CD8-positive, alpha-beta memory T cell (primary cell): Measurements from ENCODE around the gene VARS1. TPM values are rescaled to one million over a fixed set of nuclear protein-coding genes. Genes with fewer than 3 reads are reported as not detected.

ENCODE experiments used
- CTCF ChIA-PET: fragments of 350-600 bp; sonication (Branson Sonifier 250); formaldehyde crosslinking; loops from one replicate; lab custom pipeline; 2021; ENCODE audit warnings: antibody characterized with exemption; lab: Charles Lee
- POLR2A ChIA-PET: fragments of 350-600 bp; sonication (Branson Sonifier 250); formaldehyde crosslinking; loops from one replicate; lab custom pipeline; 2021; ENCODE audit warnings: antibody characterized with exemption; lab: Charles Lee
- DNase-seq, 5 donors: peaks; one replicate each; pipeline versions ENCODE4 v3.0.0 to v3.0.0-alpha.2; 2020 to 2022; ENCODE audit warnings: mixed read lengths in 1 of 5
- H3K27ac ChIP-seq: one replicate; pipeline ENCODE4 v1.7.0; 2013; ENCODE audit warnings: low read depth, mild to moderate bottlenecking, low read length, moderate library complexity
- H3K27me3 ChIP-seq: 2 replicates; pipeline ENCODE4 v1.7.0; 2013; ENCODE audit warnings: low read length, mild to moderate bottlenecking; ENCODE audit not compliant: insufficient read depth, poor library complexity, severe bottlenecking
- H3K36me3 ChIP-seq: 2 replicates; pipeline ENCODE4 v1.7.0; 2013; ENCODE audit warnings: mild to moderate bottlenecking, low read length, moderate library complexity; ENCODE audit not compliant: insufficient read depth
- H3K4me1 ChIP-seq: 2 replicates; pipeline ENCODE4 v1.7.0; 2013; ENCODE audit warnings: mild to moderate bottlenecking, low read length, moderate library complexity; ENCODE audit not compliant: insufficient read depth
- H3K4me3 ChIP-seq: 2 replicates; pipeline ENCODE4 v1.7.0; 2013; ENCODE audit warnings: mild to moderate bottlenecking, low read length
- H3K9me3 ChIP-seq: 2 replicates; pipeline ENCODE4 v1.7.0; 2013; ENCODE audit warnings: mild to moderate bottlenecking, low read length
- H3K27ac Mint-ChIP-seq, 8 donors: one replicate each; pipeline ENCODE4 v1.8.0; 2020 to 2021; ENCODE audit warnings: mixed read lengths in 8 of 8, mild to moderate bottlenecking in 6 of 8, inconsistent platforms in 3 of 8, moderate library complexity in 3 of 8
- H3K27me3 Mint-ChIP-seq, 2 donors: one replicate each; pipeline ENCODE4 v1.8.0; 2020 to 2021; ENCODE audit warnings: mixed read lengths in 2 of 2, mild to moderate bottlenecking in 1 of 2, moderate library complexity in 1 of 2
- H3K36me3 Mint-ChIP-seq, 3 donors: one replicate each; pipeline ENCODE4 v1.8.0; 2020 to 2021; ENCODE audit warnings: mixed read lengths in 3 of 3, inconsistent platforms in 1 of 3, mild to moderate bottlenecking in 1 of 3
- H3K4me1 Mint-ChIP-seq, 3 donors: one replicate each; pipeline ENCODE4 v1.8.0; 2020 to 2021; ENCODE audit warnings: mixed read lengths in 3 of 3, inconsistent platforms in 1 of 3, mild to moderate bottlenecking in 1 of 3
- H3K4me3 Mint-ChIP-seq, 7 donors: one replicate each; pipeline ENCODE4 v1.8.0; 2020 to 2021; ENCODE audit warnings: mixed read lengths in 7 of 7, mild to moderate bottlenecking in 6 of 7, moderate library complexity in 4 of 7, inconsistent platforms in 2 of 7
- H3K9me3 Mint-ChIP-seq, 5 donors: one replicate each; pipeline ENCODE4 v1.8.0; 2020 to 2022; ENCODE audit warnings: mixed read lengths in 5 of 5, mild to moderate bottlenecking in 3 of 5, moderate library complexity in 2 of 5, inconsistent platforms in 1 of 5
- polyA plus RNA-seq: library from polyadenylated mRNA; unstranded; fragments of 300-500 nt; fragmentation: Illumina TruSeq; gene quantifications from one replicate; pipeline ENCODE4 v1.2.3, GENCODE V29; 2021
- total RNA-seq, 2 experiments: library from RNA; stranded (reverse); gene quantifications; one replicate each; pipeline ENCODE4 v1.2.3, GENCODE V29; 2021

Gene VARS1
- total and polyA plus RNA-seq, 3 experiments from 2014 or later = 47.5 to 180 (median 179) TPM

DNA sequence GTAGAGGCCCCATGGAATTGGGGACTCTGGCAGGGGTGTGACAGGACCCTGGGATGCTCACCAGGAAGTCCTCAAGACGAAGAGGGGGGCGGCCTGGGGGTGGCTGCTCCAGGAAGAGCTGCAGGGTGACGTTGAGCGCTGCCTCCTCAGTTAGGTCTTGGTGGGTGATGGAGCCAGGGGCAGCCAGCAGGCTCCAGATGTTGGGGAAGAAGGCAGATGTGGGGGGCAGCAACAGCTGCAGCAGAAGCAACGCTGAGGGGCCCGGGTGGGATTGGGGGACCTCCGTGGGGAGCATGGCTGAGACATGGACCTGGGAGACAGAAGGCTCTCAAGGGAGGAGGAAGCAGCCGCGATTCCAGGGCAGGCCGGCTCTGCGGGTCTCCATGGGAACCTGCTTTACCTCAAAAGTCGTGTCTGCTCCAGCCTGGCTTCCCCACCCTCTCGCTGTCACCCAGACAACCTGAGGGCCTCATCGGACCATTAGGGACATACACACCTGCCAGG lies 19.0 kb downstream of the VARS1 start:
- CTCF ChIA-PET = no interaction called here
- H3K9me3 Mint-ChIP-seq = peaks cover 0 to 3% (median 0%) of the 10 kb centered on the region in 5 donors
- Histone ChIP-seq H3K27me3 (no peaks in the 10 kb centered on the region), H3K36me3 (peaks cover 5% of the 10 kb centered on the region), H3K4me1 (peaks cover 44% of the 10 kb centered on the region), H3K4me3 (peak overlapping the region; percentile 17), H3K27ac (peak overlapping the region; percentile 70), H3K9me3 (no peaks in the 10 kb centered on the region)
- peaks cover 30 to 40% (median 34%) of the 10 kb centered on the region in 3 donors for H3K4me1 Mint-ChIP-seq
- H3K27me3 Mint-ChIP-seq = peaks cover 0 to 2% of the 10 kb centered on the region in 2 donors
- DNase-seq = no peak
- H3K36me3 Mint-ChIP-seq = peaks cover 0 to 29% (median 1%) of the 10 kb centered on the region in 3 donors
- H3K4me3 Mint-ChIP-seq = peak overlapping the region in 6 of 7 donors; percentile 41 to 67 (median 54)
- H3K27ac Mint-ChIP-seq = peak overlapping the region; percentile 45 to 83 (median 66)
- POLR2A ChIA-PET = no interaction called here

DNA sequence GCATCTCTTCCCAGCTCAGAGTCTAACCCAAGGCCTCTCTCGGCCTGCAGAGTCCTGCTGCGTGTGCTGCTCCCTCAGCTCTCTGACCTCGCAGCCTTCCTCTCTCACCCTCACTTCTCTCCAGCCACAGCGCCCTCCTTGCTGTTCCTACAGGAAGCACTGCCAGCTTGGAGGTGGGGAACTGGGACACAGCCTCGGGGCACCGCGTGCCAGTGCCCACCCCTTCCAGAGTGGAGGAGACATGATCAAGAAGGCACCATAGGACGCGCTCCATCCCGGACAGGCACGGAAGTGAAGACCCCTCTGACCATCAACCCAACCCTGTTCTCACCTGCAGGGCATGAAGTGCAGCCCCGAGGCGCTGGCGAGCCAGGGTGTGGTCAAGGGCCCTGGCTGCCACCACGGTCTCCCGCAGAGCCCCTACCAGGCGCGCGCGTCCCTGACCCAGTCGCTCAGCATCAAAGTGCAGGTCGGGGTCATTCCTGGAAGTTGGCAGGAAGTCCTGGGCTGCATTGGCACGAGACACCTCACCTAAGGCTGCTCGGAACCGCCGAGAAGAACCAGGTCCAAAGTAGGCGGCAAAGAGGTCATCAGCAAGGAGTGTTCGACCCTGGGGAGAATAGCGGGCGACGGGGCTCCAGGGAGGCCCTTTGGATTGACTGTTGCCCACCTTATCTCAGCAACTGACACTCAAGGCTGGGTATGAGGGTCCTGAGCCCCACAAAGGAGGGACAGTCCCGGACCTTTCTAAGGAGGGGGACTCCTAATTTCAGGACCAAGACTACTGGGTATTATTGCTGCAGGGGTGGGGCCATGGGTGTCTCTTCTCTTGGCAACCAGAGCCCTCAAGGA lies 19.7 kb downstream of the VARS1 start:
- Mint-ChIP-seq H3K4me3 (peak overlapping the region in 6 of 7 donors; percentile 16 to 67 (median 47)), H3K27me3 (peaks cover 0 to 2% of the 10 kb centered on the region in 2 donors), H3K4me1 (peaks cover 36 to 47% (median 40%) of the 10 kb centered on the region in 3 donors), H3K9me3 (peaks cover 0 to 5% (median 0%) of the 10 kb centered on the region in 5 donors), H3K27ac (peak overlapping the region in 7 of 8 donors; percentile 45 to 86 (median 68)), H3K36me3 (peaks cover 0 to 24% (median 1%) of the 10 kb centered on the region in 3 donors)
- H3K4me3 ChIP-seq = no peak overlapping the region
- H3K36me3 ChIP-seq = peaks cover 4% of the 10 kb centered on the region
- peaks cover 50% of the 10 kb centered on the region for H3K4me1 ChIP-seq
- H3K27me3 ChIP-seq = no peaks in the 10 kb centered on the region
- no peak for DNase-seq
- peak overlapping the region; percentile 70 for H3K27ac ChIP-seq
- ChIA-PET CTCF (no interaction called here), POLR2A (no interaction called here)
- H3K9me3 ChIP-seq = no peaks in the 10 kb centered on the region

DNA sequence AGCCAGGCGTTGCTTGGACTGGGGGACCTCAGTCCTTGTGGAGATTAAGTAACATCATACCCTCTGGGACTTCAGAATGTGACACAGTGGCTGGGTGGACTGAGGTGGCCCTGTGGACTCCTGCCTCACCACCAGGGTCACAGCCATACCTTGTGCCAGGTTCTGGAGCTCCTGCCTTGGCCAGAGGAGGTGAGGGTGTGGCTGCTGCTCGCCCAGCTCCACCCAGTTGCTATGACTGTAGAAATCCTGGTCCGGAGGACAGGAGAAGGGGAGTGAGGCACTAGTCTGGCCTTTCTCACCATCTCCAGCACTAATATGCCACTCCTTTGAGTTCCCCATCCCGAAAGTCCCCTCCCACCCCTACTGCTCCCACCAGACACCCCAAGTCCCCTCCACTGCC lies 20.4 kb downstream of the VARS1 start:
- H3K36me3 Mint-ChIP-seq = peaks cover 0 to 17% (median 1%) of the 10 kb centered on the region in 3 donors
- H3K27me3 Mint-ChIP-seq = peaks cover 0 to 2% of the 10 kb centered on the region in 2 donors
- Histone ChIP-seq H3K4me1 (peaks cover 53% of the 10 kb centered on the region), H3K4me3 (no peak overlapping the region), H3K9me3 (no peaks in the 10 kb centered on the region), H3K27me3 (no peaks in the 10 kb centered on the region), H3K36me3 (no peaks in the 10 kb centered on the region), H3K27ac (no peak overlapping the region)
- POLR2A ChIA-PET = no interaction called here
- DNase-seq = no peak
- H3K27ac Mint-ChIP-seq = peak overlapping the region in 3 of 8 donors; percentile 30 to 86 (median 56)
- peak overlapping the region in 2 of 7 donors; percentile 29 to 54 for H3K4me3 Mint-ChIP-seq
- peaks cover 0 to 5% (median 0%) of the 10 kb centered on the region in 5 donors for H3K9me3 Mint-ChIP-seq
- CTCF ChIA-PET = interaction anchor here (1.2 kb wide), 1 partner anchor 45 kb away, joined by 3 read pairs; no protein-coding TSS in a partner anchor
- H3K4me1 Mint-ChIP-seq = peaks cover 36 to 47% (median 40%) of the 10 kb centered on the region in 3 donors

GRCh38 chr6:31771992-31772358 lies 23.6 kb downstream of the VARS1 start:
- ChIA-PET CTCF (interaction anchor here (0.9 to 4.0 kb wide), 4 partner anchors 34 to 58 kb away, joined by 3 to 42 read pairs (median 3); partner anchors contain the start of genes CLIC1, DDAH2 and MSH5), POLR2A (interaction anchor here (0.6 to 1.7 kb wide), 2 partner anchors 32 to 172 kb away, joined by 3 to 12 read pairs; partner anchors contain the start of gene MSH5)
- Mint-ChIP-seq H3K9me3 (peaks cover 0 to 5% (median 0%) of the 10 kb centered on the region in 5 donors), H3K27ac (peak overlapping the region in 6 of 8 donors; percentile 12 to 83 (median 55)), H3K4me3 (peak overlapping the region in 6 of 7 donors; percentile 62 to 84 (median 72)), H3K4me1 (peaks cover 32 to 44% (median 37%) of the 10 kb centered on the region in 3 donors), H3K27me3 (peaks cover 0 to 2% of the 10 kb centered on the region in 2 donors), H3K36me3 (no peaks in the 10 kb centered on the region)
- Histone ChIP-seq H3K27ac (no peak overlapping the region), H3K4me3 (no peak overlapping the region), H3K27me3 (no peaks in the 10 kb centered on the region), H3K36me3 (no peaks in the 10 kb centered on the region), H3K4me1 (peaks cover 51% of the 10 kb centered on the region), H3K9me3 (no peaks in the 10 kb centered on the region)
- DNase-seq = no peak

DNA sequence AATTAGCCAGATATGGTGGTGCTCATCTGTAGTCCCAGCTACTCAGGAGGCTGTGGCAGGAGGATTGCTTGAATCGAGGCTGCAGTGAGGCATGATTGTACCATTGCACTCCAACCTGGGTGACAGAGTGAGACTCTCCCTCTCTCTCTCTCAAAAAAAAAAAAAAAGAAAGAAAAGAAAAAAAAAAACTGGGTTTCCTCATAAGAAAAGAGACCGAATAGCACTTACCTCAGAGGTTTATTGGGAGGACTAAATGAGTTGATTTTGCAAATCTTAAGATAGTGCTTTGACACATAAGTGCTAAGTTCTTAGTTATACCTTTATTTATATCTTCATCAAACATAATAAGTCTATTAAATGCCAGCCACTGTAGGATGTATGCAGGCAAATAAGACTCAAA lies 24.7 kb downstream of the VARS1 start:
- Histone ChIP-seq H3K4me1 (peaks cover 40% of the 10 kb centered on the region), H3K36me3 (no peaks in the 10 kb centered on the region), H3K4me3 (no peak overlapping the region), H3K9me3 (no peaks in the 10 kb centered on the region), H3K27me3 (no peaks in the 10 kb centered on the region), H3K27ac (no peak overlapping the region)
- peaks cover 0 to 5% (median 0%) of the 10 kb centered on the region in 5 donors for H3K9me3 Mint-ChIP-seq
- DNase-seq = peak in 1 of 5 donors; percentile 10
- H3K4me3 Mint-ChIP-seq = peak overlapping the region in 1 of 7 donors; percentile 23
- ChIA-PET CTCF (interaction anchor here (1.0 to 4.0 kb wide), 11 partner anchors 10 to 59 kb away, joined by 3 to 42 read pairs (median 6); partner anchors contain the start of genes CLIC1, DDAH2, LSM2 and MSH5), POLR2A (no interaction called here)
- peaks cover 0 to 2% of the 10 kb centered on the region in 2 donors for H3K27me3 Mint-ChIP-seq
- H3K36me3 Mint-ChIP-seq = no peaks in the 10 kb centered on the region
- H3K27ac Mint-ChIP-seq = peak overlapping the region in 3 of 8 donors; percentile 64 to 81 (median 76)
- peaks cover 26 to 35% (median 29%) of the 10 kb centered on the region in 3 donors for H3K4me1 Mint-ChIP-seq

DNA sequence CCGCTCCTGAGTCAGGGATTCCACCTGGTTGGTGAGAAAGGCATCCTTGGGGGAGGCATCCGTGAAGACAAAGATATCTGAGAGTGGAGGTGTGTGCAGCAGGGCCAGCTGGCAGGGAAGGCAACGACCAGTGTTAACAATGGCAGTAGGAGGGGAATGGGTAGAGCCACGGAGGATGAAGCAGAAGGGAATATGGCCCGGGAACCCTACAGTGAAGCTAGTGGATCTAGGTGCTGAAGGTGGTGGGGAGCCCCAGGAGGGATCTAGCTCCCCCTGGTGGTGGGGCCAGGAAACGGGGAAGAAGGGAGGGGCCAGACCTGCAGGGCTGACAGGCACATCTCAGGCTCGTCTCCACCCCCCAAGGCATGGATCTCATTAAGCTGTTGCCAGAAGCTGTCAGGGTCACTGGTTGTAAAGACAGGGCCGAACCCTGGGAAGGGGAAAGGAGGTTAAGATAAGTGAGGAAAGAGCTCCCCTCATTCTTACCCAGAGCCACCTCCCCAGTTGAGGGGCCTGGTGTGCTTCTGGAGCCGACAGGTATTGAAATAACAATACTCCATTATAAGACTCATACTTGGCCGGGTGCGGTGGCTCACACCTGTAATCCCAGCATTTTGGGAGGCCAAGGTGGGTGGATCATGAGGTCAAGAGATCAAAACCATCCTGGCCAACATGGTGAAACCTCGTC lies 25.7 kb downstream of the VARS1 start:
- no peaks in the 10 kb centered on the region for H3K36me3 ChIP-seq
- peak; percentile 69 to 85 (median 74) for DNase-seq
- no peaks in the 10 kb centered on the region for H3K9me3 ChIP-seq
- Mint-ChIP-seq H3K36me3 (no peaks in the 10 kb centered on the region), H3K4me1 (peaks cover 22 to 29% (median 27%) of the 10 kb centered on the region in 3 donors), H3K27ac (peak overlapping the region in 6 of 8 donors; percentile 4 to 82 (median 67)), H3K27me3 (no peaks in the 10 kb centered on the region), H3K9me3 (peaks cover 0 to 5% (median 0%) of the 10 kb centered on the region in 5 donors), H3K4me3 (peak overlapping the region in 1 of 7 donors; percentile 63)
- H3K4me3 ChIP-seq = no peak overlapping the region
- ChIA-PET POLR2A (interaction anchor here (0.6 to 1.2 kb wide), 6 partner anchors 9 to 65 kb away, joined by 3 to 5 read pairs (median 4); partner anchors contain the start of gene MSH5), CTCF (interaction anchor here (0.6 to 4.0 kb wide), 28 partner anchors 9 to 189 kb away, joined by 3 to 42 read pairs (median 5); partner anchors contain the start of genes ABHD16A, CLIC1, DDAH2 and HSPA1A)
- H3K27me3 ChIP-seq = no peaks in the 10 kb centered on the region
- no peak overlapping the region for H3K27ac ChIP-seq
- H3K4me1 ChIP-seq = peaks cover 33% of the 10 kb centered on the region
